ENCODE measurements around the gene TECPR2.

Gene TECPR2

DNA sequence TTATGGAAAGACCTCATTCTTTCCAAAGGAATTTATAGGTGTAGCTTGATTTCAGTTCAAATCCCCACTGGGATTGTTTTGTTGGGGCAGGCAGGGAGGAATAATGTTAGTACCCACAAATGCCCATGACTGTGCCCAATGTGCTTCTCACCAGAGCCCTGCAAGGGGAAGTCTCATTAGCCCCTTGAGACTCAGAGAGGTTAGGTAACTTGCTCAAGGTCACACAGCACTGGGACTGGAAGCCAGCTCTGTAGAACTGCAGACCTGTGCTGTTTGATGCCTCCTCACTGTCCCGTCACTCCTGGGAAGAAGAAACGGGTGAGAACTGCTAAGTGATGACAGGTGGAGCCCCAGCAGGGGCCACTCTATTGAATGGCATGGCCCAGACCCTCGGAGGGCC is 138.0 kb downstream of the TECPR2 start:
- TF ChIP-seq ZNF8 (CRISPR knock-in tag; IDR thresholded peaks at IDR 0.05) = no peak
- no peak for TF ChIP-seq ZNF70 (CRISPR knock-in tag; IDR thresholded peaks at IDR 0.05)
- no peak for TF ChIP-seq ZC3H10 (CRISPR knock-in tag; IDR thresholded peaks at IDR 0.05)
- TF ChIP-seq, protein P1, sequence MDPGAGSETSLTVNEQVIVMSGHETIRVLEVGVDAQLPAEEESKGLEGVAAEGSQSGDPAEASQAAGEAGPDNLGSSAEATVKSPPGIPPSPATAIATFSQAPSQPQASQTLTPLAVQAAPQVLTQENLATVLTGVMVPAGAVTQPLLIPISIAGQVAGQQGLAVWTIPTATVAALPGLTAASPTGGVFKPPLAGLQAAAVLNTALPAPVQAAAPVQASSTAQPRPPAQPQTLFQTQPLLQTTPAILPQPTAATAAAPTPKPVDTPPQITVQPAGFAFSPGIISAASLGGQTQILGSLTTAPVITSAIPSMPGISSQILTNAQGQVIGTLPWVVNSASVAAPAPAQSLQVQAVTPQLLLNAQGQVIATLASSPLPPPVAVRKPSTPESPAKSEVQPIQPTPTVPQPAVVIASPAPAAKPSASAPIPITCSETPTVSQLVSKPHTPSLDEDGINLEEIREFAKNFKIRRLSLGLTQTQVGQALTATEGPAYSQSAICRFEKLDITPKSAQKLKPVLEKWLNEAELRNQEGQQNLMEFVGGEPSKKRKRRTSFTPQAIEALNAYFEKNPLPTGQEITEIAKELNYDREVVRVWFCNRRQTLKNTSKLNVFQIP (CRISPR knock-in tag; IDR thresholded peaks at IDR 0.05; ENCODE audit: borderline replicate concordance, low read depth) = no peak
- TF ChIP-seq ZFP3 (CRISPR knock-in tag; IDR thresholded peaks at IDR 0.05) = no peak
- no peak for TF ChIP-seq SNAI2 (CRISPR knock-in tag; IDR thresholded peaks at IDR 0.05)
- TF ChIP-seq ZNF565 (CRISPR knock-in tag; conservative IDR thresholded peaks at IDR 0.05; ENCODE audit: low read depth) = no peak
- TF ChIP-seq GLIS3 (CRISPR knock-in tag; IDR thresholded peaks at IDR 0.05) = no peak
- TF ChIP-seq OSR1 (CRISPR knock-in tag; IDR thresholded peaks at IDR 0.05) = no peak
- no peak for TF ChIP-seq ESRRG (CRISPR knock-in tag; IDR thresholded peaks at IDR 0.05)
- ATAC-seq = no peak

DNA sequence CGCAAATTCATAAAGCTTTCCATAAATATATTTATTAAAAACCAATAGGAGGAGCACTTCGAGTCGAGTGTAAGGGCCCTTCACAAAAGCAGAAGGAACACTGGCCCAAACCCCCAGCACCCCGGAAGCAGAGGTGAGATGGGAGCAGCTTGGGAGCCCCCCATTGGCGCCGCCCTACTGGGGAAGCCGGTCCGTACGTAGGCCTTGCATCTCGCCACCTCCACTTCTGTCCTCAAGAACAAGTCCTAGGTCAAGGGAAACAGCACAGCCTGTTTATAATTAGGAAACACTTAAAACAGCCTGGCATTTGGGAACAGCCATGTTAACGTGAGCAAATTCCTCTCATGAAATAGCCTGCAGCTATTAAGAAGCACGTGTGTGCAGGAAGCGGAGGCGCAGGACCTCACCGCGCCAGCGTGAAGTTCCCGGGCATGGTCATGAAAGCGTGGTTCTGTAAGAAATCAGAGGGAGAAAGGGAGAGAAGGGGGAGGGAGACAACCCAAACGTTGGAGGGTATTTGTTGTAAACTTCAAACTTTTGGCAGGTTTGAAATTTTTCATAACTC is 139.1 kb downstream of the TECPR2 start:
- no peak for ATAC-seq
- no peak for TF ChIP-seq ZFP3 (CRISPR knock-in tag; IDR thresholded peaks at IDR 0.05)
- TF ChIP-seq ESRRG (CRISPR knock-in tag; IDR thresholded peaks at IDR 0.05) = no peak
- TF ChIP-seq ZC3H10 (CRISPR knock-in tag; IDR thresholded peaks at IDR 0.05) = no peak
- TF ChIP-seq, protein P1 (CRISPR knock-in tag; IDR thresholded peaks at IDR 0.05; ENCODE audit: borderline replicate concordance, low read depth) = no peak
- TF ChIP-seq, protein P2, sequence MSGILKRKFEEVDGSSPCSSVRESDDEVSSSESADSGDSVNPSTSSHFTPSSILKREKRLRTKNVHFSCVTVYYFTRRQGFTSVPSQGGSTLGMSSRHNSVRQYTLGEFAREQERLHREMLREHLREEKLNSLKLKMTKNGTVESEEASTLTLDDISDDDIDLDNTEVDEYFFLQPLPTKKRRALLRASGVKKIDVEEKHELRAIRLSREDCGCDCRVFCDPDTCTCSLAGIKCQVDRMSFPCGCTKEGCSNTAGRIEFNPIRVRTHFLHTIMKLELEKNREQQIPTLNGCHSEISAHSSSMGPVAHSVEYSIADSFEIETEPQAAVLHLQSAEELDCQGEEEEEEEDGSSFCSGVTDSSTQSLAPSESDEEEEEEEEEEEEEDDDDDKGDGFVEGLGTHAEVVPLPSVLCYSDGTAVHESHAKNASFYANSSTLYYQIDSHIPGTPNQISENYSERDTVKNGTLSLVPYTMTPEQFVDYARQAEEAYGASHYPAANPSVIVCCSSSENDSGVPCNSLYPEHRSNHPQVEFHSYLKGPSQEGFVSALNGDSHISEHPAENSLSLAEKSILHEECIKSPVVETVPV (CRISPR knock-in tag; IDR thresholded peaks at IDR 0.05) = no peak

DNA sequence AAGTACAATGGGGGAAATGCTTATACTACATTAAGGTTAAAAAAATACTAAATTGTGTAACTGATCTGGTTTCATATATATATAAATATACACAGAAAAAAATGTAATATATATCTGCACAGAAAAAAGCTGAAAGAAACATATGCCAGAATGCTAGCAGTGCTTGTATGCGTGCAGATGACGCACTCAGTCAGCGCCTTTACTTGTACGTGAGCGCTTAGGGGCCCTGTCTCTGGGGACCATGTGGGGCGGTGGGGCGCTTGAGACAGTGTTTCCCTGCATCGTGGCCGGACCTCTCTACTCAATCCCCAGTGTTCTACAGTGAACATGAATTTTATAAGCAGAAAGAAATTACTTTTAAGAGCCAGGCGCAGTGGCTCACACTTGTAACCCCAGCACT is 139.8 kb downstream of the TECPR2 start:
- TF ChIP-seq, protein P1 (CRISPR knock-in tag; IDR thresholded peaks at IDR 0.05; ENCODE audit: borderline replicate concordance, low read depth) = no peak
- TF ChIP-seq, protein P3, sequence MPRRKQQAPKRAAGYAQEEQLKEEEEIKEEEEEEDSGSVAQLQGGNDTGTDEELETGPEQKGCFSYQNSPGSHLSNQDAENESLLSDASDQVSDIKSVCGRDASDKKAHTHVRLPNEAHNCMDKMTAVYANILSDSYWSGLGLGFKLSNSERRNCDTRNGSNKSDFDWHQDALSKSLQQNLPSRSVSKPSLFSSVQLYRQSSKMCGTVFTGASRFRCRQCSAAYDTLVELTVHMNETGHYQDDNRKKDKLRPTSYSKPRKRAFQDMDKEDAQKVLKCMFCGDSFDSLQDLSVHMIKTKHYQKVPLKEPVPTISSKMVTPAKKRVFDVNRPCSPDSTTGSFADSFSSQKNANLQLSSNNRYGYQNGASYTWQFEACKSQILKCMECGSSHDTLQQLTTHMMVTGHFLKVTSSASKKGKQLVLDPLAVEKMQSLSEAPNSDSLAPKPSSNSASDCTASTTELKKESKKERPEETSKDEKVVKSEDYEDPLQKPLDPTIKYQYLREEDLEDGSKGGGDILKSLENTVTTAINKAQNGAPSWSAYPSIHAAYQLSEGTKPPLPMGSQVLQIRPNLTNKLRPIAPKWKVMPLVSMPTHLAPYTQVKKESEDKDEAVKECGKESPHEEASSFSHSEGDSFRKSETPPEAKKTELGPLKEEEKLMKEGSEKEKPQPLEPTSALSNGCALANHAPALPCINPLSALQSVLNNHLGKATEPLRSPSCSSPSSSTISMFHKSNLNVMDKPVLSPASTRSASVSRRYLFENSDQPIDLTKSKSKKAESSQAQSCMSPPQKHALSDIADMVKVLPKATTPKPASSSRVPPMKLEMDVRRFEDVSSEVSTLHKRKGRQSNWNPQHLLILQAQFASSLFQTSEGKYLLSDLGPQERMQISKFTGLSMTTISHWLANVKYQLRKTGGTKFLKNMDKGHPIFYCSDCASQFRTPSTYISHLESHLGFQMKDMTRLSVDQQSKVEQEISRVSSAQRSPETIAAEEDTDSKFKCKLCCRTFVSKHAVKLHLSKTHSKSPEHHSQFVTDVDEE (CRISPR knock-in tag; IDR thresholded peaks at IDR 0.05) = no peak
- TF ChIP-seq ARNTL (CRISPR knock-in tag; IDR thresholded peaks at IDR 0.05; ENCODE audit: borderline replicate concordance, low read depth) = no peak
- TF ChIP-seq, protein P4, sequence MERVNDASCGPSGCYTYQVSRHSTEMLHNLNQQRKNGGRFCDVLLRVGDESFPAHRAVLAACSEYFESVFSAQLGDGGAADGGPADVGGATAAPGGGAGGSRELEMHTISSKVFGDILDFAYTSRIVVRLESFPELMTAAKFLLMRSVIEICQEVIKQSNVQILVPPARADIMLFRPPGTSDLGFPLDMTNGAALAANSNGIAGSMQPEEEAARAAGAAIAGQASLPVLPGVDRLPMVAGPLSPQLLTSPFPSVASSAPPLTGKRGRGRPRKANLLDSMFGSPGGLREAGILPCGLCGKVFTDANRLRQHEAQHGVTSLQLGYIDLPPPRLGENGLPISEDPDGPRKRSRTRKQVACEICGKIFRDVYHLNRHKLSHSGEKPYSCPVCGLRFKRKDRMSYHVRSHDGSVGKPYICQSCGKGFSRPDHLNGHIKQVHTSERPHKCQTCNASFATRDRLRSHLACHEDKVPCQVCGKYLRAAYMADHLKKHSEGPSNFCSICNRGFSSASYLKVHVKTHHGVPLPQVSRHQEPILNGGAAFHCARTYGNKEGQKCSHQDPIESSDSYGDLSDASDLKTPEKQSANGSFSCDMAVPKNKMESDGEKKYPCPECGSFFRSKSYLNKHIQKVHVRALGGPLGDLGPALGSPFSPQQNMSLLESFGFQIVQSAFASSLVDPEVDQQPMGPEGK (CRISPR knock-in tag; IDR thresholded peaks at IDR 0.05; ENCODE audit: borderline replicate concordance) = no peak
- TF ChIP-seq ZFP3 (CRISPR knock-in tag; IDR thresholded peaks at IDR 0.05) = no peak
- TF ChIP-seq BACH2 (CRISPR knock-in tag; IDR thresholded peaks at IDR 0.05; ENCODE audit: borderline replicate concordance) = no peak
- no peak for TF ChIP-seq OSR1 (CRISPR knock-in tag; IDR thresholded peaks at IDR 0.05)
- TF ChIP-seq, protein P5, sequence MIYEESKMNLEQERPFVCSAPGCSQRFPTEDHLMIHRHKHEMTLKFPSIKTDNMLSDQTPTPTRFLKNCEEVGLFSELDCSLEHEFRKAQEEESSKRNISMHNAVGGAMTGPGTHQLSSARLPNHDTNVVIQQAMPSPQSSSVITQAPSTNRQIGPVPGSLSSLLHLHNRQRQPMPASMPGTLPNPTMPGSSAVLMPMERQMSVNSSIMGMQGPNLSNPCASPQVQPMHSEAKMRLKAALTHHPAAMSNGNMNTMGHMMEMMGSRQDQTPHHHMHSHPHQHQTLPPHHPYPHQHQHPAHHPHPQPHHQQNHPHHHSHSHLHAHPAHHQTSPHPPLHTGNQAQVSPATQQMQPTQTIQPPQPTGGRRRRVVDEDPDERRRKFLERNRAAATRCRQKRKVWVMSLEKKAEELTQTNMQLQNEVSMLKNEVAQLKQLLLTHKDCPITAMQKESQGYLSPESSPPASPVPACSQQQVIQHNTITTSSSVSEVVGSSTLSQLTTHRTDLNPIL (CRISPR knock-in tag; IDR thresholded peaks at IDR 0.05; ENCODE audit: low read depth) = no peak
- TF ChIP-seq SNAI2 (CRISPR knock-in tag; IDR thresholded peaks at IDR 0.05) = no peak
- no peak for TF ChIP-seq GLIS3 (CRISPR knock-in tag; IDR thresholded peaks at IDR 0.05)
- no peak for TF ChIP-seq ISL1 (CRISPR knock-in tag; IDR thresholded peaks at IDR 0.05)
- TF ChIP-seq CSDC2 (CRISPR knock-in tag; IDR thresholded peaks at IDR 0.05) = no peak
- no peak for TF ChIP-seq ZFP30 (CRISPR knock-in tag; IDR thresholded peaks at IDR 0.05)
- no peak for TF ChIP-seq PPARA (CRISPR knock-in tag; IDR thresholded peaks at IDR 0.05; ENCODE audit: borderline replicate concordance)
- ATAC-seq = no peak

Data from SK-N-SH treated with all-trans-retinoic acid at 6 μM for 48 hours (cell line).